Neural progenitor cell (in vitro differentiated cells): Measurements from ENCODE around the gene REST. TPM values are rescaled to one million over a fixed set of nuclear protein-coding genes. Genes with fewer than 3 reads are reported as not detected.

ENCODE experiments used
- DNase-seq: peaks from one replicate; pipeline ENCODE4 v3.0.0-alpha.2; 2016; ENCODE audit warnings: low spot score
- H2AFZ ChIP-seq: fragments of 200-600 bp; sonication (generic); replicated peaks from 2 replicates; pipeline ENCODE4 v1.6.1; 2016; ENCODE audit warnings: antibody characterized with exemption
- H3F3A ChIP-seq: fragments of 200-600 bp; sonication (generic); 2 replicates; pipeline ENCODE4 v1.6.1; 2016; ENCODE audit warnings: antibody characterized with exemption, low read depth
- H3K27ac ChIP-seq: fragments of 200-600 bp; sonication (generic); 2 replicates; pipeline ENCODE4 v1.5.1; 2016; ENCODE audit warnings: mild to moderate bottlenecking
- H3K27me3 ChIP-seq: fragments of 200-600 bp; sonication (generic); 2 replicates; pipeline ENCODE4 v1.6.1; 2016; ENCODE audit warnings: mild to moderate bottlenecking, moderate library complexity
- H3K36me3 ChIP-seq: fragments of 200-600 bp; sonication (generic); 2 replicates; pipeline ENCODE4 v1.5.1; 2016
- H3K4me1 ChIP-seq: fragments of 200-600 bp; sonication (generic); 2 replicates; pipeline ENCODE4 v1.6.1; 2016; ENCODE audit warnings: mixed run types
- H3K4me2 ChIP-seq: fragments of 200-600 bp; sonication (generic); 2 replicates; pipeline ENCODE4 v1.6.1; 2016
- H3K4me3 ChIP-seq: fragments of 200-600 bp; sonication (generic); 2 replicates; pipeline ENCODE4 v1.5.1; 2016
- H3K79me2 ChIP-seq: fragments of 200-600 bp; sonication (generic); 2 replicates; pipeline ENCODE4 v1.6.1; 2016; ENCODE audit warnings: low read depth
- H3K9ac ChIP-seq: fragments of 200-600 bp; sonication (generic); 2 replicates; pipeline ENCODE4 v1.6.1; 2016
- H3K9me3 ChIP-seq: fragments of 200-600 bp; sonication (generic); 2 replicates; pipeline ENCODE4 v1.5.1; 2016; ENCODE audit warnings: low read depth
- H4K20me1 ChIP-seq: fragments of 200-600 bp; sonication (generic); 2 replicates; pipeline ENCODE4 v1.6.1; 2016; ENCODE audit warnings: low read depth
- H3K27ac Mint-ChIP-seq: 3 replicates; pipeline ENCODE4 v1.8.0; 2021; ENCODE audit warnings: mixed read lengths
- H3K27me3 Mint-ChIP-seq: 2 replicates; pipeline ENCODE4 v1.8.0; 2022; ENCODE audit warnings: low read depth, mild to moderate bottlenecking, inconsistent platforms, moderate library complexity, mixed read lengths; ENCODE audit not compliant: insufficient read depth
- H3K36me3 Mint-ChIP-seq: 3 replicates; pipeline ENCODE4 v1.8.0; 2021; ENCODE audit warnings: mixed read lengths
- H3K4me1 Mint-ChIP-seq: 3 replicates; pipeline ENCODE4 v1.8.0; 2021; ENCODE audit warnings: mixed read lengths
- H3K4me3 Mint-ChIP-seq: 3 replicates; pipeline ENCODE4 v1.8.0; 2021; ENCODE audit warnings: mild to moderate bottlenecking, moderate library complexity, mixed read lengths
- H3K9me3 Mint-ChIP-seq: 3 replicates; pipeline ENCODE4 v1.8.0; 2020; ENCODE audit warnings: mixed read lengths
- CTCF ChIP-seq: fragments of 200-600 bp; sonication (generic); IDR thresholded peaks from 2 replicates; pipeline ENCODE4 v1.5.1; 2017; ENCODE audit warnings: antibody characterized with exemption, mild to moderate bottlenecking
- EZH2 ChIP-seq: fragments of 200-600 bp; sonication (generic); IDR thresholded peaks from 2 replicates; pipeline ENCODE4 v1.6.1; 2017; ENCODE audit warnings: antibody characterized with exemption, mild to moderate bottlenecking, moderate library complexity
- EZH2phosphoT487 ChIP-seq: fragments of 200-600 bp; sonication (generic); IDR thresholded peaks from 2 replicates; pipeline ENCODE4 v1.6.1; 2017; ENCODE audit warnings: antibody characterized with exemption
- small RNA-seq: library from RNA; depleted of rRNA; stranded (forward); fragments of <200 nt; gene quantifications from one replicate; pipeline ENCODE3, GENCODE V24; 2015
- total RNA-seq: library from RNA; depleted of rRNA; stranded (reverse); fragments of >200 nt; gene quantifications from 2 replicates; pipeline ENCODE4 v1.2.3, GENCODE V29; 2015; ENCODE audit warnings: low replicate concordance

REST gene
- total RNA-seq, 1 donor from 2014 or later: 87.3 TPM

DNA sequence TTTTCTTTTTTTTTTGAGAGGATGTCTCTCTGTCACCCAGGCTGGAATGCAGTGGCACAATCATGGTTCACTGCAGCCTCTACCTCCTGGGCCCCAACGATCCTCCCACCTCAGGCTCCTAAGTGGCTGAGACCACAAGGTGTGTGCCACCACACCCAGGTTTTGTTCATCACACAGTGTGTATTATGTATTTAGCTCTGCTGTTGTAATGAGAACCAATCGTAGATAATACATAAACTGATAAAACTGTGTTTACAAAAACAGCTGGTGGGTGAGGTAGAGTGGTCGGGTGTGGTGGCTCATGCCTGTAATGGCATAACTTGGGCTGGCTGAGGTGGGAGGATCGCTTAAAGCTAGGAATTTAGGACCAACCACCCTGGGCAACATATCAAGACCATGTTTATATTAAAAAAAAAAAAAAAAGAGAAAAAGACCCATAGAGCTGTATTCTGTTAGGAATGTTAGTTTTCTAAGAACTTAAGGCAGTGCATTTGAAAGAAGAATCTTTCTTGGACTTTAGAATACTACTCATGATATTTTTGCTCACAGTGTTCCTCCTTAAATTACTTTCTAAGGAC is 105.9 kb downstream of the REST start:
- Histone ChIP-seq H3F3A (no peaks in the 10 kb centered on the region), H3K4me3 (no peak overlapping the region), H2AFZ (no peak overlapping the region), H3K36me3 (peaks cover 21% of the 10 kb centered on the region), H3K79me2 (no peaks in the 10 kb centered on the region), H3K27ac (no peak overlapping the region), H4K20me1 (no peaks in the 10 kb centered on the region), H3K9ac (no peak overlapping the region), H3K9me3 (no peaks in the 10 kb centered on the region), H3K27me3 (no peaks in the 10 kb centered on the region), H3K4me2 (no peak overlapping the region), H3K4me1 (no peaks in the 10 kb centered on the region)
- Mint-ChIP-seq H3K27me3 (no peaks in the 10 kb centered on the region), H3K27ac (no peak overlapping the region), H3K9me3 (no peaks in the 10 kb centered on the region), H3K4me3 (no peak overlapping the region), H3K36me3 (peaks cover 37% of the 10 kb centered on the region), H3K4me1 (no peaks in the 10 kb centered on the region)
- DNase-seq: no peak
- TF ChIP-seq CTCF (no peak), EZH2 (no peak), EZH2phosphoT487 (no peak)

Small RNA genes lying within 50 kb of the gene (small RNA-seq; reads per million reads assigned to genes)
- gene RNU6-998P: not detected

Other genes starting within 250 kb of the REST start
- gene HOPX, start 226.6 kb upstream of the REST start, total RNA-seq: 2.6 and 2.8 TPM in 2 replicates
- 2.3 TPM in 1 of 2 replicates, not detected in the other for gene SPINK2, start 86.2 kb upstream of the REST start, total RNA-seq
- 20.4 and 24.9 TPM in 2 replicates for gene NOA1, start 69.7 kb downstream of the REST start, total RNA-seq
- gene POLR2B, start 71.0 kb downstream of the REST start, total RNA-seq: 150 and 290 TPM in 2 replicates
- 0.86 and 1.5 TPM in 2 replicates for gene IGFBP7, start 202.5 kb downstream of the REST start, total RNA-seq